Measurements from ENCODE around the gene PABPC1L. TPM values are rescaled to one million over a fixed set of nuclear protein-coding genes. Genes with fewer than 3 reads are reported as not detected.

PABPC1L gene
- total RNA-seq, 6 donors from 2014 or later, result 15.7 to 130 (median 43.7) TPM

DNA sequence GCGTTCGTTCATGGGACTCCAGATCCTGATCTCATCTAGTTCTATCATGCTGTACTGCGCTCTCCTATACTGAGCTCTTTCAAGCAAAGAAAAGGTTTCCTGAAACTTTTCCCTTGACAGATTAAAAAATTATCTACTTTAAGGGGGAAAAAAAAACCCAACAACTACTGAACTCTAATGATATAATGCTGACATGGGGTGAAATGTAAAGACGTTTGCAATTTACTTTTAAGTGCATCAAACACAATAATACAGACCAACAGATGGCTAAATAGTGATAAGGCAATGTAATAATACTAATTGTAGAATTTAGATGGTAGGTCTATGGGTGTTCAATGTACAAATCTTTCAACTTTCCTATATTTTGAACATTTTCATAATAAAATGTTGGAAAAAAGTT, 34.0 kb downstream of the PABPC1L start:
- H3K9me3 ChIP-seq, result no peaks in the 10 kb centered on the region
- no peak overlapping the region for H3K27ac ChIP-seq
- no peaks in the 10 kb centered on the region for H3K27me3 ChIP-seq
- peaks cover 11 to 96% (median 57%) of the 10 kb centered on the region in 4 donors for H3K36me3 ChIP-seq
- TF ChIP-seq, protein P1, sequence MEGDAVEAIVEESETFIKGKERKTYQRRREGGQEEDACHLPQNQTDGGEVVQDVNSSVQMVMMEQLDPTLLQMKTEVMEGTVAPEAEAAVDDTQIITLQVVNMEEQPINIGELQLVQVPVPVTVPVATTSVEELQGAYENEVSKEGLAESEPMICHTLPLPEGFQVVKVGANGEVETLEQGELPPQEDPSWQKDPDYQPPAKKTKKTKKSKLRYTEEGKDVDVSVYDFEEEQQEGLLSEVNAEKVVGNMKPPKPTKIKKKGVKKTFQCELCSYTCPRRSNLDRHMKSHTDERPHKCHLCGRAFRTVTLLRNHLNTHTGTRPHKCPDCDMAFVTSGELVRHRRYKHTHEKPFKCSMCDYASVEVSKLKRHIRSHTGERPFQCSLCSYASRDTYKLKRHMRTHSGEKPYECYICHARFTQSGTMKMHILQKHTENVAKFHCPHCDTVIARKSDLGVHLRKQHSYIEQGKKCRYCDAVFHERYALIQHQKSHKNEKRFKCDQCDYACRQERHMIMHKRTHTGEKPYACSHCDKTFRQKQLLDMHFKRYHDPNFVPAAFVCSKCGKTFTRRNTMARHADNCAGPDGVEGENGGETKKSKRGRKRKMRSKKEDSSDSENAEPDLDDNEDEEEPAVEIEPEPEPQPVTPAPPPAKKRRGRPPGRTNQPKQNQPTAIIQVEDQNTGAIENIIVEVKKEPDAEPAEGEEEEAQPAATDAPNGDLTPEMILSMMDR (IDR thresholded peaks at IDR 0.05), result no peak
- no peak for TF ChIP-seq POLR2A (IDR thresholded peaks at IDR 0.05)
- TF ChIP-seq EP300 (IDR thresholded peaks at IDR 0.05), result no peak
- TF ChIP-seq POLR2AphosphoS5 (IDR thresholded peaks at IDR 0.05), result no peak
- H3K4me1 ChIP-seq, result no peaks in the 10 kb centered on the region
- ATAC-seq (ENCODE audit: low FRiP score in 2 of 2) (no peak), DNase-seq (no peak)
- 92 to 96% methylated on average over 4 of the region's 4 CpGs for WGBS, 2 donors
- H3K4me3 ChIP-seq, result no peak overlapping the region

DNA sequence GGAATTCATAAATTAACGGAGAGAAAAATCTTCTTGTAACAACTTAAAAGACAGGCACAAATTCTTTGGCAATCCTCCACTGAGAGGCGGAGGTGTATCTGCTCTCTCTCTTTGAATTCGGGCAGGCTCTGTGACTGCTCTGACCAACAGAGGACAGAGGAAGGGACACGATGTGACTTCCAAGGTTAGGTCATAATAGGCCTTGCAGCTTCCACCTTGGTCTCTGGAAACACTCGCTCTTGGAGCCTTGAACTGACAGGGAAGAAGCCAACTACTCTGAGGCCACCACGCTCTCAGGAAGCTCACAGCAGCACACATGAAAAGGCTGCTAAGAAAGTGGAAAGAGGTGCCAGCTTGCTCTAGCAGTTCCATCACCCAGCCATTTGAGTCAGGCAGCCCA, 35.4 kb downstream of the PABPC1L start:
- no peak for TF ChIP-seq POLR2AphosphoS5 (IDR thresholded peaks at IDR 0.05)
- TF ChIP-seq, protein P1 (IDR thresholded peaks at IDR 0.05), result no peak
- no peak for TF ChIP-seq EP300 (IDR thresholded peaks at IDR 0.05)
- TF ChIP-seq POLR2A (IDR thresholded peaks at IDR 0.05), result no peak
- 93 to 96% methylated on average over 6 of the region's 6 CpGs for WGBS, 2 donors
- Histone ChIP-seq H3K4me3 (no peak overlapping the region), H3K4me1 (no peaks in the 10 kb centered on the region), H3K27me3 (no peaks in the 10 kb centered on the region), H3K27ac (no peak overlapping the region), H3K9me3 (no peaks in the 10 kb centered on the region), H3K36me3 (peaks cover 11 to 99% (median 63%) of the 10 kb centered on the region in 4 donors)
- DNase-seq (no peak), ATAC-seq (ENCODE audit: low FRiP score in 2 of 2) (no peak)

DNA sequence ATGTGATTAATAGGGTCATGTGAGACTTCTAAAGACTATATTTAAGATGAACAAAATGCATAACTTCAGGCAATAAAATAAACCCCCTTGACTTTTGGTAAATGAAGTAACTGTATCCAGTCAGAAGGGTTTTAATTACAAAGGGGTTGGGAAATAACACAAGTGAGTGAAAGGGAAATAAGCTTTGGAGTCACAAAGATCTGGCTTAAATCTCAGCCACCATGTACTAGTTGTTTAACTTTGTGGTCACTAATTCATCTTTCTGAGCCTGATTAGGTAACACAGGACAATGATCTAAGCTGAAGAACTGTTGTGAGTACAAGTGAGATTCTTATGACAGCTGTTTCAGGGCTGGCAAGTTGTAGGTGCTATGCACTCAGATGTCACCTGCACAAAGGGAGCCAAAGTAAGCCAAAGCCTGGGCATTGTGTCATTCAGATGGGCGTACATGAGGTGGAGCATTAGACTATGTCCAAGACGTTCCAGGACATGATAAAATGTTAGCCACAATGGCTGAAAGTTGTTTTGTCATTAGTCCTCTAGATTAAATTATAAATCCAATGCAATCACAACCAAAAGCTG, 36.5 kb downstream of the PABPC1L start:
- no peak for DNase-seq
- Histone ChIP-seq H3K9me3 (no peaks in the 10 kb centered on the region), H3K36me3 (peaks cover 16 to 99% (median 67%) of the 10 kb centered on the region in 4 donors), H3K4me3 (no peak overlapping the region), H3K27me3 (no peaks in the 10 kb centered on the region), H3K4me1 (no peaks in the 10 kb centered on the region), H3K27ac (no peak overlapping the region)
- WGBS, 2 donors, result 77 to 85% methylated on average over 2 of the region's 2 CpGs
- ATAC-seq (ENCODE audit: low FRiP score in 2 of 2), result no peak
- TF ChIP-seq POLR2AphosphoS5 (IDR thresholded peaks at IDR 0.05) (no peak), POLR2A (IDR thresholded peaks at IDR 0.05) (no peak), EP300 (IDR thresholded peaks at IDR 0.05) (no peak)
- TF ChIP-seq, protein P1 (IDR thresholded peaks at IDR 0.05), result no peak

DNA sequence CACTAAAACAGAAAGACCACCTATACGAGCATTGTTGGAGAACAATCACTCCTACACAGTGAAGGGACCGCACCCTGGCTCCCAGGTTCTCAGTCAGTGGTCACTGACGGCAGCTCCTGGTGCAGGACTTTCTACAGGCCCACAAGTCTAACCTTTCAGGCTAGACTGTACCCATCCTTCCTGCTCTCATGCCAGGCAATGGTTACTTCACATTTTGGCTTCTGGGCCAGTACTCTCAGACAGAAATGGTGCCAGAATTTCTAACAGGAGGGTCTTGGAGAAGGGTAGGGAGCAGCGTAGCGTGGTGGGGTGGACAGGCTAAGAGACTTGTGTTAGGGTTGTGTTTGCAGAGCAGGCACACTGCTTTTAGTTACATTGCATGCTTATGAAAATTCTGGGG, 38.2 kb downstream of the PABPC1L start:
- Histone ChIP-seq H3K4me3 (no peak overlapping the region), H3K27ac (no peak overlapping the region), H3K27me3 (no peaks in the 10 kb centered on the region), H3K4me1 (peaks cover 0 to 3% (median 0%) of the 10 kb centered on the region in 4 donors), H3K36me3 (peaks cover 13 to 99% (median 59%) of the 10 kb centered on the region in 4 donors), H3K9me3 (no peaks in the 10 kb centered on the region)
- DNase-seq, result no peak
- 83 to 97% methylated on average over 3 to 5 of the region's 5 CpGs for WGBS, 2 donors
- ATAC-seq (ENCODE audit: low FRiP score in 2 of 2), result no peak
- TF ChIP-seq POLR2AphosphoS5 (IDR thresholded peaks at IDR 0.05), result no peak
- TF ChIP-seq EP300 (IDR thresholded peaks at IDR 0.05), result no peak
- TF ChIP-seq, protein P1 (IDR thresholded peaks at IDR 0.05), result no peak
- no peak for TF ChIP-seq POLR2A (IDR thresholded peaks at IDR 0.05)

DNA sequence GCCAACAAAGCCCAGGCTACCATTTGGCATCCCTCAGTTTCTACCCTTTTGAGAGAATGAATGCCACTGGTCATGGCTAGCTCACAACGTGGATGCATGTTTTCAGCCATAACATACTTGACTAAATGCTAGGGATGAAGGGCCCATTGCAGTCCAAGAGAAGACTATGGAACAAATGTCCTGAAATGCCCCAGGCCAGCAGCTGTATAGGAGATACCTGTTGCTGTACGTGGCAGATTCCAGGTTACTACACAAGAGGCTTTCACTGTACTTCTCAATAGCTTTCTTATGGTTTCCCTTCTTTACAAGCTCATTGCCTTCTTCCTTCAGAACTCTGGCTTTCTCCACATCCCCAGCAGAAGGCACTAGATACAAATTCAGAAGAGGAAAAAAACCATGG, 38.7 kb downstream of the PABPC1L start:
- Histone ChIP-seq H3K27ac (no peak overlapping the region), H3K4me1 (peaks cover 0 to 3% (median 0%) of the 10 kb centered on the region in 4 donors), H3K9me3 (no peaks in the 10 kb centered on the region), H3K4me3 (no peak overlapping the region), H3K36me3 (peaks cover 9 to 99% (median 55%) of the 10 kb centered on the region in 4 donors), H3K27me3 (no peaks in the 10 kb centered on the region)
- ATAC-seq (ENCODE audit: low FRiP score in 2 of 2), result no peak
- no peak for DNase-seq
- WGBS, 2 donors, result 86 to 89% methylated on average over 2 of the region's 2 CpGs
- TF ChIP-seq POLR2AphosphoS5 (IDR thresholded peaks at IDR 0.05) (no peak), EP300 (IDR thresholded peaks at IDR 0.05) (no peak), POLR2A (IDR thresholded peaks at IDR 0.05) (no peak)
- TF ChIP-seq, protein P1 (IDR thresholded peaks at IDR 0.05), result no peak

All from upper lobe of left lung (tissue), 6 donors.